PC-9 (cell line): Measurements from ENCODE around the gene CACNA1G.

ENCODE experiments used
- EZH2 ChIP-seq: fragments of 200-600 bp; sonication (generic); IDR thresholded peaks from 2 replicates; pipeline ENCODE4 v1.8.0; 2017; ENCODE audit warnings: antibody characterized with exemption, low read depth
- TF ChIP-seq, protein P1 (sequence below): fragments of 200-600 bp; sonication (generic); conservative IDR thresholded peaks from 2 replicates; pipeline ENCODE4 v1.6.1; 2017; ENCODE audit warnings: mixed run types, antibody characterized with exemption, mild to moderate bottlenecking, moderate library complexity

GRCh38 chr17:50664788-50665458 lies 104.4 kb downstream of the CACNA1G start:
- no peak for TF ChIP-seq EZH2
- TF ChIP-seq, protein P1, sequence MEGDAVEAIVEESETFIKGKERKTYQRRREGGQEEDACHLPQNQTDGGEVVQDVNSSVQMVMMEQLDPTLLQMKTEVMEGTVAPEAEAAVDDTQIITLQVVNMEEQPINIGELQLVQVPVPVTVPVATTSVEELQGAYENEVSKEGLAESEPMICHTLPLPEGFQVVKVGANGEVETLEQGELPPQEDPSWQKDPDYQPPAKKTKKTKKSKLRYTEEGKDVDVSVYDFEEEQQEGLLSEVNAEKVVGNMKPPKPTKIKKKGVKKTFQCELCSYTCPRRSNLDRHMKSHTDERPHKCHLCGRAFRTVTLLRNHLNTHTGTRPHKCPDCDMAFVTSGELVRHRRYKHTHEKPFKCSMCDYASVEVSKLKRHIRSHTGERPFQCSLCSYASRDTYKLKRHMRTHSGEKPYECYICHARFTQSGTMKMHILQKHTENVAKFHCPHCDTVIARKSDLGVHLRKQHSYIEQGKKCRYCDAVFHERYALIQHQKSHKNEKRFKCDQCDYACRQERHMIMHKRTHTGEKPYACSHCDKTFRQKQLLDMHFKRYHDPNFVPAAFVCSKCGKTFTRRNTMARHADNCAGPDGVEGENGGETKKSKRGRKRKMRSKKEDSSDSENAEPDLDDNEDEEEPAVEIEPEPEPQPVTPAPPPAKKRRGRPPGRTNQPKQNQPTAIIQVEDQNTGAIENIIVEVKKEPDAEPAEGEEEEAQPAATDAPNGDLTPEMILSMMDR = no peak
